ENCODE data around the gene PRXL2B. TPM values are rescaled to one million over a fixed set of nuclear protein-coding genes. Genes with fewer than 3 reads are reported as not detected.

The PRXL2B gene
- total RNA-seq, 2 experiments from 2014 or later, result 42.2 to 43.2 TPM

- Mint-ChIP-seq H3K27ac (no peak overlapping the region), H3K27me3 (no peaks in the 10 kb centered on the region), H3K4me3 (no peak overlapping the region), H3K4me1 (no peaks in the 10 kb centered on the region), H3K36me3 (no peaks in the 10 kb centered on the region), H3K9me3 (peaks cover 1% of the 10 kb centered on the region)
- DNase-seq, result no peak
Observed at GRCh38 chr1:2604156-2604843, 17.7 kb downstream of the PRXL2B start.

- Mint-ChIP-seq H3K4me3 (no peak overlapping the region), H3K36me3 (no peaks in the 10 kb centered on the region), H3K4me1 (no peaks in the 10 kb centered on the region), H3K27me3 (no peaks in the 10 kb centered on the region), H3K9me3 (peaks cover 1% of the 10 kb centered on the region), H3K27ac (no peak overlapping the region)
- DNase-seq, result no peak
Observed at GRCh38 chr1:2604844-2605508, 18.4 kb downstream of the PRXL2B start.

- Mint-ChIP-seq H3K27ac (no peak overlapping the region), H3K9me3 (peaks cover 1% of the 10 kb centered on the region), H3K4me3 (no peak overlapping the region), H3K27me3 (no peaks in the 10 kb centered on the region), H3K36me3 (no peaks in the 10 kb centered on the region), H3K4me1 (no peaks in the 10 kb centered on the region)
- DNase-seq, result no peak
Observed at GRCh38 chr1:2605509-2606395, 19.2 kb downstream of the PRXL2B start.

- DNase-seq, result no peak
- no peaks in the 10 kb centered on the region for H3K9me3 Mint-ChIP-seq
- no peaks in the 10 kb centered on the region for H3K36me3 Mint-ChIP-seq
- H3K27me3 Mint-ChIP-seq, result no peaks in the 10 kb centered on the region
- H3K4me3 Mint-ChIP-seq, result no peak overlapping the region
- no peaks in the 10 kb centered on the region for H3K4me1 Mint-ChIP-seq
- H3K27ac Mint-ChIP-seq, result no peak overlapping the region
Observed at GRCh38 chr1:2606396-2606880, 19.9 kb downstream of the PRXL2B start.

GRCh38 chr1:2606881-2607621 lies 20.5 kb downstream of the PRXL2B start:
- no peaks in the 10 kb centered on the region for H3K4me1 Mint-ChIP-seq
- no peak overlapping the region for H3K4me3 Mint-ChIP-seq
- no peak overlapping the region for H3K27ac Mint-ChIP-seq
- DNase-seq, result no peak
- no peaks in the 10 kb centered on the region for H3K27me3 Mint-ChIP-seq
- H3K9me3 Mint-ChIP-seq, result no peaks in the 10 kb centered on the region
- H3K36me3 Mint-ChIP-seq, result no peaks in the 10 kb centered on the region

GRCh38 chr1:2607641-2608091 lies 21.1 kb downstream of the PRXL2B start:
- no peaks in the 10 kb centered on the region for H3K27me3 Mint-ChIP-seq
- DNase-seq, result no peak
- H3K4me3 Mint-ChIP-seq, result no peak overlapping the region
- H3K4me1 Mint-ChIP-seq, result no peaks in the 10 kb centered on the region
- no peak overlapping the region for H3K27ac Mint-ChIP-seq
- no peaks in the 10 kb centered on the region for H3K36me3 Mint-ChIP-seq
- H3K9me3 Mint-ChIP-seq, result no peaks in the 10 kb centered on the region

- Mint-ChIP-seq H3K4me1 (no peaks in the 10 kb centered on the region), H3K9me3 (peaks cover 4% of the 10 kb centered on the region), H3K4me3 (no peak overlapping the region), H3K27me3 (no peaks in the 10 kb centered on the region), H3K36me3 (no peaks in the 10 kb centered on the region), H3K27ac (no peak overlapping the region)
- DNase-seq, result no peak
Observed at GRCh38 chr1:2609319-2610035, 22.9 kb downstream of the PRXL2B start.

GRCh38 chr1:2610036-2610959 lies 23.7 kb downstream of the PRXL2B start:
- Mint-ChIP-seq H3K4me1 (no peaks in the 10 kb centered on the region), H3K9me3 (peaks cover 6% of the 10 kb centered on the region), H3K36me3 (peaks cover 1% of the 10 kb centered on the region), H3K27me3 (no peaks in the 10 kb centered on the region), H3K27ac (no peak overlapping the region), H3K4me3 (no peak overlapping the region)
- no peak for DNase-seq

- Mint-ChIP-seq H3K27me3 (no peaks in the 10 kb centered on the region), H3K4me3 (no peak overlapping the region), H3K4me1 (no peaks in the 10 kb centered on the region), H3K9me3 (peaks cover 9% of the 10 kb centered on the region), H3K36me3 (peaks cover 2% of the 10 kb centered on the region), H3K27ac (no peak overlapping the region)
- DNase-seq, result no peak
Observed at GRCh38 chr1:2611031-2611501, 24.5 kb downstream of the PRXL2B start.

GRCh38 chr1:2611621-2612437 lies 25.3 kb downstream of the PRXL2B start:
- H3K27ac Mint-ChIP-seq, result no peak overlapping the region
- H3K36me3 Mint-ChIP-seq, result peaks cover 2% of the 10 kb centered on the region
- peaks cover 2% of the 10 kb centered on the region for H3K4me1 Mint-ChIP-seq
- H3K9me3 Mint-ChIP-seq, result peaks cover 13% of the 10 kb centered on the region
- H3K4me3 Mint-ChIP-seq, result no peak overlapping the region
- DNase-seq, result no peak
- no peaks in the 10 kb centered on the region for H3K27me3 Mint-ChIP-seq

- no peak overlapping the region for H3K4me3 Mint-ChIP-seq
- no peaks in the 10 kb centered on the region for H3K27me3 Mint-ChIP-seq
- no peak overlapping the region for H3K27ac Mint-ChIP-seq
- peaks cover 13% of the 10 kb centered on the region for H3K9me3 Mint-ChIP-seq
- H3K4me1 Mint-ChIP-seq, result peaks cover 2% of the 10 kb centered on the region
- no peak for DNase-seq
- H3K36me3 Mint-ChIP-seq, result peaks cover 2% of the 10 kb centered on the region
Observed at GRCh38 chr1:2612591-2613365, 26.2 kb downstream of the PRXL2B start.

GRCh38 chr1:2614145-2614544 lies 27.6 kb downstream of the PRXL2B start:
- Mint-ChIP-seq H3K4me3 (no peak overlapping the region), H3K27me3 (no peaks in the 10 kb centered on the region), H3K4me1 (peaks cover 2% of the 10 kb centered on the region), H3K9me3 (peaks cover 13% of the 10 kb centered on the region), H3K36me3 (peaks cover 2% of the 10 kb centered on the region), H3K27ac (no peak overlapping the region)
- DNase-seq, result no peak
